HEK293 (cell line): ENCODE data around the gene RSL24D1.

Experiments
- ZNF350 ChIP-seq: fragments of 450-650 bp; formaldehyde crosslinking; IDR thresholded peaks from 2 replicates; pipeline ENCODE4 v1.5.0; 2017; ENCODE audit warnings: missing biosample characterization, mild to moderate bottlenecking, missing genetic modification characterization
- TF ChIP-seq, protein P1 (sequence below): fragments of 450-650 bp; formaldehyde crosslinking; IDR thresholded peaks from 2 replicates; pipeline ENCODE4 v1.5.1; 2016; ENCODE audit warnings: missing biosample characterization, missing genetic modification characterization

DNA sequence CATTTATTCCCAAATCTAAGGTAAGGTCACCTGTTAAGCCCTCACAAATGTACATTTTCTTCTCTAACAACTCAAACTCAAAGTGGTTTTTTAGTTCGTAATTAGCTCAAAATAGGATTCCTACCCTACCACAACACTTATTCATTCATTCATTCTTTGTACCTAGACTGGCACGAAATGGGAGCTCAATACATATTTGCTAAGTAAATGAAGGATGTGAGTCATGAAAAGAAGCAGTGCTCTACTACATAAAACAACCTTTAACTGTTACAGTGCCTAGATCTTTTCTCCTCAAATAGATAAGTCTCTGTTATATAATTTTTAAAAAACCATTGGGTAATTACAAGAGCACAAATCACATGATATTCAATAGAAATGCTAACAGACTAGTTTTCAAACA, 13.1 kb downstream of the RSL24D1 start:
- no peak for TF ChIP-seq ZNF350
- TF ChIP-seq, protein P1, sequence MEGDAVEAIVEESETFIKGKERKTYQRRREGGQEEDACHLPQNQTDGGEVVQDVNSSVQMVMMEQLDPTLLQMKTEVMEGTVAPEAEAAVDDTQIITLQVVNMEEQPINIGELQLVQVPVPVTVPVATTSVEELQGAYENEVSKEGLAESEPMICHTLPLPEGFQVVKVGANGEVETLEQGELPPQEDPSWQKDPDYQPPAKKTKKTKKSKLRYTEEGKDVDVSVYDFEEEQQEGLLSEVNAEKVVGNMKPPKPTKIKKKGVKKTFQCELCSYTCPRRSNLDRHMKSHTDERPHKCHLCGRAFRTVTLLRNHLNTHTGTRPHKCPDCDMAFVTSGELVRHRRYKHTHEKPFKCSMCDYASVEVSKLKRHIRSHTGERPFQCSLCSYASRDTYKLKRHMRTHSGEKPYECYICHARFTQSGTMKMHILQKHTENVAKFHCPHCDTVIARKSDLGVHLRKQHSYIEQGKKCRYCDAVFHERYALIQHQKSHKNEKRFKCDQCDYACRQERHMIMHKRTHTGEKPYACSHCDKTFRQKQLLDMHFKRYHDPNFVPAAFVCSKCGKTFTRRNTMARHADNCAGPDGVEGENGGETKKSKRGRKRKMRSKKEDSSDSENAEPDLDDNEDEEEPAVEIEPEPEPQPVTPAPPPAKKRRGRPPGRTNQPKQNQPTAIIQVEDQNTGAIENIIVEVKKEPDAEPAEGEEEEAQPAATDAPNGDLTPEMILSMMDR = no peak
